ENCODE data around the gene EVI2B.
"Not testable (repeated sequence)": the region's sequence is repeated elsewhere in the genome, so short reads cannot be mapped to it uniquely, and the experiment has no call there.

The EVI2B gene

DNA sequence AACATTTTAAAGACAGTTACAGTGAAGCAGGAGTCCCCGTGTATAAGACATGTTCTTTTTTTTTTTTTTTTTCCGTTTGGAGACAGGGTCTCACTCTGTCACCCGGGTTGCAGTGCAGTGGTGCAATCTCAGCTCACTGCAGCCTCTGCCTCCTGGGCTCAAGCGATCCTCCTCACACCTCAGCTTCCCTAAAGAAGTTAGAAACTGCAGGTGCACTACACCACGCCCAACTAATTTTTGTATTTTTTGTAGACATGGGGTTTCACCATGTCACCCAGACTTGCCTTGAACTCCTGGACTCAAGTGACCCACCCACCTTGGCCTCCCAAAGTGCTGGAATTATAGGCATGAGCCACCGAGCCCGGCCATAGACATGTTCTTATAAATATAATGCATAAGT lies 3.0 kb downstream of the EVI2B start:
- DNase-seq (ENCODE audit: low read depth), result no peak

DNA sequence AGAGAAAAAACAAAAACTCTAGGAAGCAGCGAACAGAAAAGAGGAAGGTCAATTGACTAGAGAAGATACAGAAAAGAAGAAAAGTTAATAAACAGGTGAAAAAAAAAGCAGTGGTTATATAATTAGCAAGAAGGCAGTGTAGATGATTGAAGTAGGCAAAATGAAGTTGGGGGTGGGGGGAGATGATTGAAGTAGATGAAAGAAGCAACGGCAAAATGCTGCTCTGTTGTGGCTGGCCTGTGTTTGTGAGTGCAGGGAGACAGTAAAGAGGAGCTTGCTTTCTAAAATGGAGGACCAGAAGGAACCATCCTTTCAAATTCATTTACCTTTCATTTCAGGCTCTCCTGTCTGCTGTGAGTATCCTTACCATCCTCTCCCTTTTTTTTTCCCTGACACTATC lies 3.6 kb downstream of the EVI2B start:
- DNase-seq (ENCODE audit: low read depth), result no peak

DNA sequence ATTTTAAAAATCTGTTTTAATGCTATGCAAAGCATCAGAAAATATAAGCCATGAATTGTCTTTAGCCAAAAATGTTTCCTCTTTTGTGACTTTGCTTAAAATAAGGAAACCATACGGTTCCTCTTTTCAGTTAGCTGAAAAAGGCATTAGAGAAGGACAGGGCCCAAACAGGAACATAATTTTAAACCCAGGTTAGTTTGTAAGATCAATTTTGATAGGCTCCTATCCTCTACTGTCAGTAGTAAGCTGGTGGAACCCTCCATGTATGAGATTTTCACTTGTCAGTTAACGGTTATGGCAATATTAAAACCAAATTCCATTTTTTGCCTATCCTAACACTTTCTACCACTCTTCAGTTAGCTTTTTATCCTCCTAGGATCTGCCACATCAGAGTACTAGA lies 4.3 kb downstream of the EVI2B start:
- DNase-seq (ENCODE audit: low read depth), result no peak

DNA sequence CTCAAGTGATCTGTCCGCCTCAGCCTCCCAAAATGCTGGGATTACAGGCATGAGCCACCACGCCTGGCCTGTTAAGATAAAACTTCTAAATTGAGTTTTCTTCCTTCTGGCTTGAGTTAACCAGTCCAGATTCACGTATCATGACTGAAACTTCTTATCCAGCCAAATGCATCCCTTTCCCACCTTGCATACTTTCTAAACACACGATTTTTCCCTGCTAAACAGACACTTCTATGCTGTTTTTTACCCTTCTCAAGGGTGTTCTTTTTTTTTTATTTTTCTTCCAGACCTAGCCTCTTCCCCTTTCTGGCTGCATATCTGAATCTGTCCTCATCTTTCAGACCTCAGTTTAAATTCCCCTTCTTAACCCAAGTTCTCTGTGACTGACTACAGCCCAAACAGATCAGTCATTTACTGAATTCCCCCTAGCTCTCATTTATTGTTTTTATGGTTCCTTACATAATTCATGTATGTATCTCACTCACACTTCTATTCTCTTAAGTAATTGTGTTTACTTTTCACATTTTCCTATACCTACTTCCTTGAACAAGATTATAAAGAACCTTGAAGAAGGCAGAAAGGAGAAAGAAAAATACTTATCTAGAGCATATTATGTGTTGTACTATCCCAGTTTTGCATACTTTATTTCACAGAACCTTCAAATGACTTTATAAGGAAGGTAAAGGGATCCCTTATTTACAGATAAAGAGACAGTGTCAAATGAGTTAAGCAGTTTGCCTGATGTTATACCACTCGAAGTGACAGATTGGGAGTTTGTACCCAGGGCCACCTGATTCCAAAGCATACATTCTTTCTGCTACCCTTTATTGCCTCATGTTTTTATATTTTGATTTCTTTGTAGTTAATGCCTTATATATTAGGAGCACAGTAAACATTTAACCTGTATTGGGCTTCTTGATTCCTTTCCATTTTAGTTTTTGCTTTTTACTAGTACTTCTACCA lies 5.2 kb downstream of the EVI2B start:
- DNase-seq (ENCODE audit: low read depth), result no peak

DNA sequence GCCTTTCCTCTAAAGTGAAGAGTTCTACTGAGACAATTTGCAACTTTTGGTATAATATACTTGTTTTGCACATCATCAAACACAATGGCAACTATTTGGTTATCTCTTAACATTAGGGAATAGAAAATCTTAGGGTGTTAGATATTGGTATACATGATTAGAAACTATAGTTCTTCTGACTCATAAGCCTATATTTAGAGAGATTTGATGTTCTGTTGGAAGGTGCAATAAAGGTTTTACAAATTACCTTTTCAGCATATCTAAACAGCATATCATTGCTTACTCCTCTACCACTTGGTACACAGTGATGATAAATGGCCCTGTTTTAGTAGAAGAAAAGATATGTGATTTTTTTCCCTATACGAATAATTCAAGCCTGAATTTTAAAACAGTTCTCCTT lies 6.2 kb downstream of the EVI2B start:
- no peak for DNase-seq (ENCODE audit: low read depth)

DNA sequence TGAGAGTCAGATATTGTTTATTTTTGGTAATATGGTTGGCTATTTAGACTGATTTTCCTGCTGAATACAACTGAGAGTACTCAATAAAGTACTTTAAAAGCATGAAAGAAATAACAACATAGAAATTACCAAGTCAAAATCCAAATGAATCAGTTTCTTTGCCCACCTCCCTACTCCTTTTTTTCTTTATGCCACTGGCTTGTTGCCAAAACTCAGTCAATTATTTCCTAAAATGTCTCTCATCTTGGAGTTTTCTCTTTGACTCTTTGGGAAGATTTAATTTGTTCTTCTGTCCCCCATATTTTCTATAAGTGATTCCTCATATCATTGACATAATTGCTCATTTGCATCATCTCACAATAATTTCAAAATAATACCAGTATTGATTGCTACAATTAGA lies 14.2 kb downstream of the EVI2B start:
- DNase-seq (ENCODE audit: low read depth), result no peak

DNA sequence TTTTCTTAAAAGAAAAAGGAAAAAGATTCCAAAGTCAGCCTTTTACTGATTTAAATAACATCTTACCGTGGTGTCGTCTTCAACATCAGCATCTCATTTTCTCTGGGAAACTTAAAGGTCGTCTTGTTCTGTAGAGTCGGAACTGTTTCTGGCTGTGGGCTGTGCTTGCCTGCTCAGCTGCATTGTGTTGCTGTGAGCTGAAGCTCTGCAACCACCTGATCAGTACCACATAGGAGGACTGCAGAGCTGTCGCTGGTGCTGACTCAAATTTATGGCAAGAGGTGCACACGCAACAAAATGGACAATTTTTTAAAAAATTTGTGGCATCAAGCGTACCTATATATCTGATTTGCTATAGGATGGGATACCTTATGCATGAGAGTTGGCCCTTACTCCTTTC lies 16.8 kb downstream of the EVI2B start, which contains the start of gene OMG:
Gene OMG (minus strand): TSS at position 150 of the 400 bp plus-strand sequence. CDS start 908 bp downstream, outside the sequence.
- DNase-seq (ENCODE audit: low read depth), result no peak

DNA sequence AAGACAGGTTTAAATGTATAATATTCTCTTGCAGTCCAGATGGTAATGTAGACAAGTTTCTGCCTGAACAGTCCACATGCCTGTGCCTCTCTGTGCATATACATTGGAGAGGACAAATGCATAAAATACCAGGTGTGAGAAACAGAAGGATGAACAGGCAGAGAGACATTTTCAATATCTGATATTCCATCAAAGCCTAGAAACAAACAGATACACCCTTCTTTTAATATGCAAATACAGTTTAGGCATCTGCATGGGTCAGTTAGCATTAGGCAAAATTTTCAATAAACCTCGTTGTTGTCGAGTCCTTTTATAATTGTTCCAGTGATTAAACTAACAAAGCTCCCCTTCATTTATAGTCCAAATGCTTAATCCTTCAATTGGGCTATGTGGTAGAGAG lies 17.7 kb downstream of the EVI2B start:
- no peak for DNase-seq (ENCODE audit: low read depth)

DNA sequence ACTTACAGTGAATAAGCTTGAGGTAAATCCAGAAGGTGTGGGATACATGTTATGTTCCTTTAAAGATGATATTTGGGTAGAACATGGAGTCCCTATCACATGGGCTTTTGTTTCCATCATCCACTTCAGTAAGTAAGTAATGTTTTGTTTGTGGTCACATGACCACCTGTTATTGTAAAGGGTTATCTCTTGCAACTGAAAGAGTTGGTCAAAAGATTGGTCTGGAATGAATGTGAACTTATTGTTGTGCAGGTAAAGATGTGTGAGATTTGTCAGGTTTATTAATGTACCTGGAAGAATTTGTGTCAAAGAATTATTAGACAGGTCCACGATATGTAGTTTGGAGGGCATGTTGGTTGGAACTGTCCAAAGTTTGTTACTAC lies 18.4 kb downstream of the EVI2B start:
- DNase-seq (ENCODE audit: low read depth), result no peak

DNA sequence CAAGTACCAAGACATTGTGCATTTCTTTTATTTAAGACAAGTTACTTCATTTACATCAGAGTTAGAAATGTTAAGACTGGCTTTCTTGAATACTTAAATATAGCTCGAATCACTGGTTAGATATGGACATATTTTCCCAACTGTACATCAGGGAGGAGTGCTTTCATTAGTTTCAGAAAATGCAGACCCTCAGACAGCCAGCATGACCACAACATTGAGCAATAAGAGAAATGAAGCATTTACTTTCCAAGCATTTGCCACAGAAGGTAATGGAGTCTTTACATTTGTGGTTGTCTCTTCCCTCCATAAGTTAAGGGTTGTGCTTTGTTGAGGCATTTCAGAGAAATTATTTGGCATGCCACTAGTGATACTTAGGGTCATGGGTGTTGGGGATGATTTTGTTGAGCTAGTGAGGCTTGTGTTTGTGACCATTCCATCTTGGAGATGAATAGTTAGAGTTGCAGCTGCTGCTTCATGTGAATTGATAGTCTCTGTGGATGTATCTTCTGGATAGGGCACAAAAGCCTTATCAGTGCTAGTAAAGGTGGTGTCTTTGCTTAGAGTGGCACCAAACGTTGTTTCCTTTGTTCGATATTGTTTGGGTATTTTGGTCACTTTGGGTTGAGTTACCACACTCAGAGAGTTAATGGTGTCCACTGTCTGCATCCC lies 18.9 kb downstream of the EVI2B start:
- peak; percentile 77 for DNase-seq (ENCODE audit: low read depth)

DNA sequence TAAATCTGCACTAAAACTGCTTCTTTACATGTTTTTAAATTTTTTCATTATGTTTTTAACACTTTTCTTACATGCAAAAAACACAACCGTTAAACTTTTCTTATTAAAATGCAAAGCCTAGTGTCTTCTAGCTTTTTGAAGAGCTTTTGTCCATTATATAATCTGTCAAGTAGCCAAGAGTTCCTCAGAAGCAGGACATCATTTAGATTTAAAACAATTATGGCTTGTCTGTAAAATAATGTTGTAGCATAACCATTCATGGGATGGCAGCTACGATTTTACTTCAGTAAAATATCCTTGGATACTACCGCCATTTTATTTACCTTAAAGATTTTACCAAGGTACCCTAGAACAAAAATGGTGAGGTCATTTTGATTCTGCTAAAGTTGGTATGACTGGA lies 19.6 kb downstream of the EVI2B start:
- no peak for DNase-seq (ENCODE audit: low read depth)

DNA sequence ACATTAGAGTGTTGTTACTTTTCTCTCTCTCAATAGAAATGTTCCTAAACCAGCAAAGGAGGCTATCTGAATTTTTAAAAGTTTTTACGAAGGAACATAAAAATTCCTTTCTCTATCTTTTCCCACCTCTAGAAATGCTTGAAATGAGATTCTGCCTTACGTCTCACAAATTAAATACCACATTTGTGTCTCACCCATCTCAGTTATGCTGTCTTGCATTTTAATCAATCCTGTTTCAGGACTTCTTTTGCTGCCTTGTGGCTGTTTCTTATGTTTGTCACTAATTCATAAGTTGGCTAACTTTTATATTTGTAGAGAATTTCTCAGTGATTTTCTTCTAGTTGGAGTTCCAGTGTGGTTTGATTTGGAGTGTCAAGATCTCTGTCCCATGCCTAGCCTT lies 20.3 kb downstream of the EVI2B start:
- DNase-seq (ENCODE audit: low read depth), result no peak

DNA sequence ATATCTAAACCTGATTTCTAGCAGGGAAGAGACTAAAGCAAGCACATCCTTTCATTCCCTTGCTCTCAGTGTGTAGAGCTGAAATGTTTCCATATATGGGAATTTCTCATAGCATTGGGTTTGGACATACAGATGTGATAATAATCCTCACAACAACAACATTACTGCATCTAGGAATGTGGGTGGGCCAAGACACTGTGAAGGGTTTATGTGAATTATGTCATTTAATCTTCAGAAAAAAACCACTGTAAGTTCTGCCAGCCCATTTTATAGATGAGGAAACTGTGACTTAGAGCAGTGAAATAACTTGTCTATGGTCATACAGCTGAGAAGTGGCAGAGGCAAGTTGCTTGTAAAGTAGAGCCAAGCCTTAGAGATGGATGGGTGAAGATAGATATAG lies 22.0 kb downstream of the EVI2B start:
- DNase-seq (ENCODE audit: low read depth), result peak; percentile 36

DNA sequence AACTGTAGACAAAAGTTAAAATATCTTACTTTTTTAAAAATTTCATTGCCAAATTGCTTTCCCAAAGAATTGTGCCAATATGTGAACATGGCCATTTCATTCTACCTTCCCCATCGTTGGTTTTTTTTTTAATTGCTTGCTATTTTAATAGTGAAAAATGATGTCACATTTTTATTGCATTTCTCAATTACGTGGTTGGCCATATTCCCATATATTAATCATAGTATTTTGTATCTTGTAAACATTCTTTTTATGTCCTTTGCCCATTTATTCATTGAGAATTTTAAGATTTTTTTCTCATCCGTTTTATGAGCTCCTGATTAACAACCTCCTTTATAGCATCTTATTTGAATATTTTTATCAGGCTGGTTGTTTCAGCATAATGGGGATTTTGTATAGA lies 24.1 kb downstream of the EVI2B start:
- DNase-seq (ENCODE audit: low read depth), result no peak

DNA sequence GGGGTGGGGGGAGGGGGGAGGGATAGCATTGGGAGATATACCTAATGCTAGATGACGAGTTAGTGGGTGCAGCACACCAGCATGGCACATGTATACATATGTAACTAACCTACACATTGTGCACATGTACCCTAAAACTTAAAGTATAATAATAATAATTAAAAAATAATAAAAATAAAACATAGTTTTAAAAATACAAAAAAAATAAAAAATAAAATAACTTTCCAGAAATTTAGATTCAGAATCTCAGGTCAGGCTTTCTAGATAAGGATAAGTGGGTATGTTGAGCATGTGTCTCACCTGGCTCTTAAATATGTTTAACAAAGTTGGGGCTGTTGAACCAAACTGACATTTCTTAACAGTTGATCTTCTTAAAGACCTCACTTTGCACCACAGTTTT lies 25.9 kb downstream of the EVI2B start:
- DNase-seq (ENCODE audit: low read depth), result not testable (repeated sequence)

DNA sequence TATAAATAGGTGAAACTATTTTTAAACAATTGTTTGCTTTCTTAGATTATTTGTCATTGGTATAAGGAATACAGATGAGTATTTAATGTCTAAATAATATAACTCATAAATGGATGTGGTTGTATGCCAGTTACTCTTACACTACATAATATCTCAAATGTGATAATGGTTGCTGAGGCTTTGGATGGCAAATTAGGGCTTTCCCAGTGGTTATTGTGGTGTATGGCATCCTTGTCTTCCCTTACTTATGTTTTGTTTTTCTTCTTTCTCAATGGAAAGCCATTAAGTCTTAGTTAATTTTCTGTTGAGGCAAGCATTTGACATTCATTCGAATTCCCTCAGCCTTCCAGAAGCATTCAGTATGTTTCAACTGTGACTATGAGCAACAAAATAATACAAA lies 27.3 kb downstream of the EVI2B start:
- no peak for DNase-seq (ENCODE audit: low read depth)

DNA sequence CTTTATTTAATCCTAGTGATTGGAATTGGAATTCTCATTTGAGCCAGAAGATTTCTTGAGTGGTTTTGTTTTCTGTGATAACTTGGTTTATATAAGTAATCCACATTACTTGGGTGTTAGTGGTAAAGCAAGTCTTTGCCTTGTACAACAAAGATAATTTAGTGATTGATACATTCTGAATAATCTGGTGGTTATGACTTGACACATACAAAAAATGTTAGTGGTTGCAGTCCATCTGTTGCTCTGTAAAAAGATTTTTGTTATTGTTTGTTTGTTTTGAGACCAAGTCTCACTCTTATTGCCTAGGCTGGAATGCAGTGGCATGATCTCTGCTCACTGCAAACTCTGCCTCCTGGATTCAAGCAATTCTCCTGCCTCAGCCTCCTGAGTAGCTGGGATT lies 30.0 kb downstream of the EVI2B start:
- peak; percentile 65 for DNase-seq (ENCODE audit: low read depth)

DNA sequence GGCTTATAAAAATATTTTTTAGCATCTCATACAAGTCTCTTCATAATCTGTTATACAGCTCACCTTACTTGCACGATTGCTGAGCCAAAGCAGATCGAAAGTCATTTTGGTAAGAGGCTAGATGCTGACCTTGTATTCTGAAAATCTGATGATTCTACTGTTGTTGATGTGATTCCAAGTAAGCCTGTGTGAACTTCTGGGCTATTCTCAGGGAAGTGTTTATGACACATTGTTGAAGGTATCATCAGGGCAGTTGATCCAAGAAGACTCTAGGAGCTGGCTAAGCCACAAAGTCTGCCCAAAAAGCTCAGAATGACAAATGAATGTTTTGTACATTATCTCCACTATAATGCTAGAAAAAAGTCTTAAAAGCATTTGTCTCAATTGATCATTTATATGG lies 32.8 kb downstream of the EVI2B start:
- DNase-seq (ENCODE audit: low read depth), result no peak

DNA sequence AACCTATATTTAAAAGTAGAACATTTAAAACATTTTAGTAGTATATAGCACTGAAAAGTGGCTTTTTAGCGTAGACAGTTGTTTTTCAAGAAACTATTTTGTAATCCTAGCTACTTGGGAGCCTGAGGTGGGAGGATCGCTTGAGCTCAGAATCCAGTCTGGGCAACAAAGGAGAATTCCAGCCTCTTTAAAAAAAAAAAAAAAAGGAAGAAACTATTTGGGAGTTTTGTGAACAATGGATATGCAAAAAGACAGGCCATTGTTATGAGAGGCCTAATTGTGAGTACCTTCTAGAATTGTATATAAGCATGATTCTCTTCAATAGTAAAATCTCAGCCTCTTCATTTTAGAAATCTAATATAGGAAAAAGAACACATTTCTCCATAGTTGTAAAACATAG lies 34.5 kb downstream of the EVI2B start:
- no peak for DNase-seq (ENCODE audit: low read depth)

DNA sequence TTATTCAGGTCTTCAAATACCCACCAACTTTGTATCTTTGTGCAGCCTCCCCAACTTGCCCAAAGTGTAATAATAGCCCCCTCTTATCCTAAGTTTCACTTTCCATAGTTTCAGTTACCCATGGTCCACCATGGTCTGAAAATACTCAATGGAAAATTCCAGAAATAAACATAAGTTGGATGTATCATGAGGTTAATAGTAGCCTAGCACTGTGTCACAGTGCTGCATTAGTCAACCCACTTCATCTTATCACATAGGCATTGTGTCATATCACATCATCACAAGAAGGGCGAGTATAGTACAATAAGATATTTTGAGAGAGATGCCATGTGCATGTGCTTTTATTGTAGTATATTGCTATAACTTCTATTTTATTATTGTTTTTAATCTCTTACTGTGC lies 38.7 kb downstream of the EVI2B start:
- DNase-seq (ENCODE audit: low read depth), result peak; percentile 46

DNA sequence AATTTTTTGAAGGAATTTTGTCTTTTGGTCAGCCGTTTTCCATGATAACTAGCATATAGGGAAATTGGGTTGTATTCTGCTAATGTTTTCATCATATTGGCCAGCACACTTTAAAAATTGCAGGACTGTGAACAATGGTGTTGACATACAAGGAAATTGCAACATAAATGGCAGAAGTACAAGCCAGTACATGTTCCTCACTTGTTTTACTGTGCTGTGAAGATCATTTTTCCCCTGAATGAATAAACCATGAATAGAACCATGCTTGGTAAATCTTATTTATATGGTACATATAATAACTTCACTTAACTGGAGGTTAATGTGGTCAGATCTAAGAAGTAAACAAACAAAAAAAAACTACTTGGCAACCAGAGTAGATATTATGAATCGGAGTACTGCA lies 39.6 kb downstream of the EVI2B start:
- peak; percentile 87 for DNase-seq (ENCODE audit: low read depth)

DNA sequence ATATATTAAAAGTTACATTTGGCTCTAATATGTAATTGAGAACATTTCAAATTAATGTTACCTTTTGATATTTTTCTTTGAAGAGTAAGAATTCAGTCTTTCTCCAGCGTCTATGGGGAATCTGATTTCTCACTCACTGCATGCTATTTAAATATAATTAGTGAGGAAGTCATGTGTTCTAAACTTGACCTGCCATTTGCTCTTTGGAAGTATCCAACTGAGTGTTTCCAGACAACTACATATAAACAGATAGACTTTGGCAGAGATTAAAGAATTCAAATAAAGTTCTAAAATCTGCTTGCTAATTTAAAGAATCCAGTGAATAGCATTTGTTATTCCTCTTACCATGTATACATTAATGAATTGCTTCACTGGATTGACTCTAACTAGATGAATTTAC lies 40.3 kb downstream of the EVI2B start:
- no peak for DNase-seq (ENCODE audit: low read depth)

DNA sequence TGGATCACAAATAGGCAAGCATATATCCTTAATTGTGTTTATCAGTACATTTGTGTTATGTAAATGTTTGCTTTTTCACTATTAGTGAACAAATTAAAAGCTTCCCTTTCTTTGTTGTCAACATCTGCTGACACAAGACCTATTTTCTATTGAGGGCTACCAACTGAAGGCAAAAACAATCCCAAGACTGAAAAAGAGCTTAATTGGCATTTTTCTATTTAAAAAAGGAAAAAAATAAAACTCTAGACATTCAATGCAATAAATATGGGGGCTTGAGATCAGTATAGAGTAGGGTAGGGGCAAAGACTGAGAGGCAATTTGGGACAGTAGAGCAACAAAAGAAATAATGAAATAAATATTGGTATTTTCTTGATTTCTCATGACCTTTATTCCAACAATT lies 41.1 kb downstream of the EVI2B start:
- no peak for DNase-seq (ENCODE audit: low read depth)

DNA sequence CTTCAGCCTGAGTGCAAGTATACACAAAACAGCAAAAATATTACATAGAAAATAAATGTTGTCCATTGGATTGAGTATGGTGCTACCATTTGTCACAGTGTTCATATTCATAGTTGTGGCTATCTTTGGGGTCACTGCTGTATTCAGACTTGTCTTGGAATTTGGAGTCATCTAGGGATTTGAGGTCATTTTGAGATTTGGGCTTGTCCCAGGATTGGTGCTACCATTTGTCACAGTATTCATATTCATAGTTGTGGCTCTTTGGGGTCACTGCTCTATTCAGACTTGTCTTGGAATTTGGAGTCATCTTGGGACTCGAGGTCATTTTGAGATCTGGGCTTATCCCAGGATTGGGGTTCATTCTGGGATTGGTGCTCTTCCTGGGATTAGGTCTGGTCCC lies 41.6 kb downstream of the EVI2B start:
- no peak for DNase-seq (ENCODE audit: low read depth)
